ENCODE data around the gene IRF5. TPM values are rescaled to one million over a fixed set of nuclear protein-coding genes. Genes with fewer than 3 reads are reported as not detected.

Gene IRF5
- total and polyA plus RNA-seq, 2 donors (not counting 1 experiment from before 2014, with no cell fraction given), result 91.3 to 135 TPM

DNA sequence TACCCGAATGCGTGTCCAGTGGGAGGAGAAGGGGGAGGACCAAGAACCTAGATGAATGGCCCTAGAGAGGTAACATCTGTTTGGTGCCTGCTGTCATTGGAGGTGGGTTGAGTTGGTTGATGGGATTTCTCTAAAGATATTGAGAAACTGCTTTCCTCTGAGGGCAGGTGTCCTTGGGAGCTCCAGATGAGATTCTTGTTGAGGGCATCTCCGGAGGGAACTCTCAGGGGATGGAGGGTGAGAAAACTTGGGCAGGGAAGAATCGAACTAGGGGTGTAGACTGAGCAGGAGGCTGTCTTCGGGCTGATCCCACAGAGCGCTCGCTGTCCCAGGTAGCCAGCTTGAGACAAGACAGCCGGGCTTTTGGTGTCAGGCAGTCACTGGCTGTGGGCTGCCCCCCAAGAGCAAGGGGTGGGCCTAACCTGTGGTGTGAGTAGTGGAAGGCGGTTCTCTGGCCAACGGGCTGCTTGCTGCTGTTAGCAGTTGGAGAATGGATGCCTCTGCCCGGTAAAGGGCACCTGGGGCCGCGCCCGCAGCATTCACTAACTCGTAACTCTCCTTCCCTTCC, 3.7 kb downstream of the IRF5 start:
- Histone ChIP-seq H4K20me1 (ENCODE audit: control insufficient read depth, insufficient read depth, low read length, poor library complexity, severe bottlenecking) (peaks cover 21% of the 10 kb centered on the region), H3K4me3 (ENCODE audit: control extremely low read depth in 1 of 5, extremely low read depth in 1 of 5, insufficient read depth in 1 of 5, low read depth in 2 of 5, low read length in 4 of 5) (peak overlapping the region in 4 of 5 experiments; percentile 83 to 90 (median 87)), H3K4me2 (replicated peaks; ENCODE audit: low read depth, low read length, poor library complexity, severe bottlenecking) (peak overlapping the region; percentile 90), H3K4me1 (ENCODE audit: control insufficient read depth in 2 of 2, insufficient read depth in 2 of 2, low read length in 2 of 2) (peaks cover 31 to 44% of the 10 kb centered on the region in 2 donors), H3K27ac (ENCODE audit: low read length in 2 of 2) (peak overlapping the region; percentile 89 to 99), H3K79me2 (ENCODE audit: control insufficient read depth, insufficient read depth, low read length) (peaks cover 51% of the 10 kb centered on the region), H3K36me3 (replicated peaks in 1 of 2; ENCODE audit: control extremely low read depth in 1 of 2, control insufficient read depth in 1 of 2, extremely low read depth in 1 of 2, insufficient read depth in 2 of 2, low read length in 1 of 2) (peaks cover 0 to 32% of the 10 kb centered on the region in 2 experiments), H2AFZ (ENCODE audit: insufficient read depth, low read depth, low read length, poor library complexity, severe bottlenecking) (no peak overlapping the region), H3K9me3 (ENCODE audit: control extremely low read depth in 1 of 3, control insufficient read depth in 2 of 3, insufficient read depth in 1 of 3, low read length in 2 of 3) (no peaks in the 10 kb centered on the region), H3K27me3 (replicated peaks in 1 of 4; ENCODE audit: control extremely low read depth in 1 of 4, control insufficient read depth in 3 of 4, insufficient read depth in 4 of 4, low read length in 3 of 4) (no peaks in the 10 kb centered on the region), H3K9ac (ENCODE audit: low read length) (peak overlapping the region; percentile 92)
- ATAC-seq (ENCODE audit: low read depth) (no peak), DNase-seq (no peak)
- CTCF ChIA-PET, result interaction anchor here (1.0 to 3.6 kb wide), 7 partner anchors 8 to 277 kb away, joined by 3 to 26 read pairs (median 9); no protein-coding TSS in a partner anchor
- Mint-ChIP-seq H3K27ac (peak overlapping the region; percentile 97), H3K4me3 (peak overlapping the region; percentile 94), H3K9me3 (ENCODE audit: insufficient read depth) (no peaks in the 10 kb centered on the region), H3K27me3 (no peaks in the 10 kb centered on the region), H3K4me1 (peaks cover 56% of the 10 kb centered on the region)
- 59% methylated on average over 10 of the region's 15 CpGs for WGBS (ENCODE audit: insufficient coverage)
- POLR2A ChIA-PET, result interaction anchor here (1.9 to 2.9 kb wide), 4 partner anchors 9 to 21 kb away, joined by 7 to 21 read pairs (median 12); no protein-coding TSS in a partner anchor
- intact Hi-C loops (cut with micrococcal nuclease), result no loop called here
- TF ChIP-seq, protein P1, sequence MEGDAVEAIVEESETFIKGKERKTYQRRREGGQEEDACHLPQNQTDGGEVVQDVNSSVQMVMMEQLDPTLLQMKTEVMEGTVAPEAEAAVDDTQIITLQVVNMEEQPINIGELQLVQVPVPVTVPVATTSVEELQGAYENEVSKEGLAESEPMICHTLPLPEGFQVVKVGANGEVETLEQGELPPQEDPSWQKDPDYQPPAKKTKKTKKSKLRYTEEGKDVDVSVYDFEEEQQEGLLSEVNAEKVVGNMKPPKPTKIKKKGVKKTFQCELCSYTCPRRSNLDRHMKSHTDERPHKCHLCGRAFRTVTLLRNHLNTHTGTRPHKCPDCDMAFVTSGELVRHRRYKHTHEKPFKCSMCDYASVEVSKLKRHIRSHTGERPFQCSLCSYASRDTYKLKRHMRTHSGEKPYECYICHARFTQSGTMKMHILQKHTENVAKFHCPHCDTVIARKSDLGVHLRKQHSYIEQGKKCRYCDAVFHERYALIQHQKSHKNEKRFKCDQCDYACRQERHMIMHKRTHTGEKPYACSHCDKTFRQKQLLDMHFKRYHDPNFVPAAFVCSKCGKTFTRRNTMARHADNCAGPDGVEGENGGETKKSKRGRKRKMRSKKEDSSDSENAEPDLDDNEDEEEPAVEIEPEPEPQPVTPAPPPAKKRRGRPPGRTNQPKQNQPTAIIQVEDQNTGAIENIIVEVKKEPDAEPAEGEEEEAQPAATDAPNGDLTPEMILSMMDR (IDR thresholded peaks at IDR 0.05), result no peak
- no peak for TF ChIP-seq EZH2 (IDR thresholded peaks at IDR 0.05; ENCODE audit: borderline replicate concordance, insufficient read depth, low read depth, low read length, poor library complexity, severe bottlenecking)

DNA sequence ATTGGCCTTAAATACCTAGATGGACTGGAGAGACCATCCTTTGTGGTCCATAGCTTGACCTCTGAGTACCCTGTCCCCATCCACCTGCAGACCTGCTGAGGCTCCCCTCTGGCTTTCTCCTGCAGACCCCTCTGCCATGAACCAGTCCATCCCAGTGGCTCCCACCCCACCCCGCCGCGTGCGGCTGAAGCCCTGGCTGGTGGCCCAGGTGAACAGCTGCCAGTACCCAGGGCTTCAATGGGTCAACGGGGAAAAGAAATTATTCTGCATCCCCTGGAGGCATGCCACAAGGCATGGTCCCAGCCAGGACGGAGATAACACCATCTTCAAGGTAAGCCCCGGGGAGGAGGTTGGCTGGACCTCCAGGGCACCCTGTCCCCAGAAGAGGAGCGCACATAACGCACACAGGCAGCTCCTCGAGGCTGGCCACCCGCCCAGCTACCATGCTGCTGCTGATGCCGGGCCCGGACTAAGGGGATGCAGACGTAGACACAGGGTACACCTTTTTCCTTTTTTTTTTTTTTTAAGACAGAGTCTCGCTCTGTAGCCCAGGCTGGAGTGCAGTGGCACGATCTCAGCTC, 4.3 kb downstream of the IRF5 start:
- WGBS (ENCODE audit: insufficient coverage), result 95% methylated on average over 11 of the region's 16 CpGs
- Histone ChIP-seq H3K36me3 (replicated peaks in 1 of 2; ENCODE audit: control extremely low read depth in 1 of 2, control insufficient read depth in 1 of 2, extremely low read depth in 1 of 2, insufficient read depth in 2 of 2, low read length in 1 of 2) (peaks cover 0 to 38% of the 10 kb centered on the region in 2 experiments), H4K20me1 (ENCODE audit: control insufficient read depth, insufficient read depth, low read length, poor library complexity, severe bottlenecking) (peaks cover 26% of the 10 kb centered on the region), H3K4me1 (ENCODE audit: control insufficient read depth in 2 of 2, insufficient read depth in 2 of 2, low read length in 2 of 2) (peaks cover 31 to 41% of the 10 kb centered on the region in 2 donors), H3K4me3 (ENCODE audit: control extremely low read depth in 1 of 5, extremely low read depth in 1 of 5, insufficient read depth in 1 of 5, low read depth in 2 of 5, low read length in 4 of 5) (no peak overlapping the region), H3K9me3 (ENCODE audit: control extremely low read depth in 1 of 3, control insufficient read depth in 2 of 3, insufficient read depth in 1 of 3, low read length in 2 of 3) (no peaks in the 10 kb centered on the region), H2AFZ (ENCODE audit: insufficient read depth, low read depth, low read length, poor library complexity, severe bottlenecking) (no peak overlapping the region), H3K27me3 (replicated peaks in 1 of 4; ENCODE audit: control extremely low read depth in 1 of 4, control insufficient read depth in 3 of 4, insufficient read depth in 4 of 4, low read length in 3 of 4) (no peaks in the 10 kb centered on the region), H3K79me2 (ENCODE audit: control insufficient read depth, insufficient read depth, low read length) (peaks cover 55% of the 10 kb centered on the region), H3K27ac (ENCODE audit: low read length in 2 of 2) (peak overlapping the region in 1 of 2 donors; percentile 99), H3K4me2 (replicated peaks; ENCODE audit: low read depth, low read length, poor library complexity, severe bottlenecking) (no peak overlapping the region), H3K9ac (ENCODE audit: low read length) (no peak overlapping the region)
- TF ChIP-seq EZH2 (IDR thresholded peaks at IDR 0.05; ENCODE audit: borderline replicate concordance, insufficient read depth, low read depth, low read length, poor library complexity, severe bottlenecking), result no peak
- TF ChIP-seq, protein P1 (IDR thresholded peaks at IDR 0.05), result no peak
- ChIA-PET POLR2A (interaction anchor here (2.4 kb wide), 1 partner anchor 9 kb away, joined by 7 read pairs; no protein-coding TSS in a partner anchor), CTCF (interaction anchor here (1.0 to 3.6 kb wide), 5 partner anchors 9 to 205 kb away, joined by 3 to 26 read pairs (median 9); no protein-coding TSS in a partner anchor)
- DNase-seq (no peak), ATAC-seq (ENCODE audit: low read depth) (no peak)
- intact Hi-C loops (cut with micrococcal nuclease), result no loop called here
- Mint-ChIP-seq H3K27me3 (no peaks in the 10 kb centered on the region), H3K9me3 (ENCODE audit: insufficient read depth) (no peaks in the 10 kb centered on the region), H3K27ac (peak overlapping the region; percentile 97), H3K4me3 (peak overlapping the region; percentile 94), H3K4me1 (peaks cover 52% of the 10 kb centered on the region)

All from B cell (primary cell).